Activated CD8-positive, alpha-beta memory T cell treated with anti-CD3 and anti-CD28 coated beads, Interleukin-2, amount 50 U/mL, for 24 hours (primary cell): ENCODE data around the gene PLXNB3.
"Not testable (repeated sequence)": the region's sequence is repeated elsewhere in the genome, so short reads cannot be mapped to it uniquely, and the experiment has no call there.

Experiments
- DNase-seq: peaks from one replicate; pipeline ENCODE4 v3.0.0-alpha.2; 2020; ENCODE audit errors: extremely low read depth

PLXNB3 gene

DNA sequence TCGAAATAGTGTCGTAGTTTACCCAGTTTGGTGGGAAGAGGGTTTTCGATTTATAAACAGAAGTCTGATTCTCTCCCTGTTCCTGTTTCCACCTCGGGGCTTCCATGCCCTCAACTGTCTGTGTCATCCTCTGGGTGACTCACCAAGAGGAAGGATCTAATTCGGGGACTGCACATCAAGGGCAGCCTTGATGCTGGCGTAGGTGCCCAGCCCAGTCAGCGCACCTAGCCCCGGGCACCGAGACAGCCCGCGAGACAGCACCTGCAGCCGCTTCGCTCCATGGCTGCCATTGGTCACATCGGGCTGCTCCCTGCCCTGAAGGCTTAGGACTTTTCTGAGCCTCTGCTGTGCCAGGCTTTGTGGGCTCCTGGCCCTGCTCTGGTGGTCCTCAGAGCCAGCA is 31.6 kb upstream of the PLXNB3 start:
- no peak for DNase-seq

DNA sequence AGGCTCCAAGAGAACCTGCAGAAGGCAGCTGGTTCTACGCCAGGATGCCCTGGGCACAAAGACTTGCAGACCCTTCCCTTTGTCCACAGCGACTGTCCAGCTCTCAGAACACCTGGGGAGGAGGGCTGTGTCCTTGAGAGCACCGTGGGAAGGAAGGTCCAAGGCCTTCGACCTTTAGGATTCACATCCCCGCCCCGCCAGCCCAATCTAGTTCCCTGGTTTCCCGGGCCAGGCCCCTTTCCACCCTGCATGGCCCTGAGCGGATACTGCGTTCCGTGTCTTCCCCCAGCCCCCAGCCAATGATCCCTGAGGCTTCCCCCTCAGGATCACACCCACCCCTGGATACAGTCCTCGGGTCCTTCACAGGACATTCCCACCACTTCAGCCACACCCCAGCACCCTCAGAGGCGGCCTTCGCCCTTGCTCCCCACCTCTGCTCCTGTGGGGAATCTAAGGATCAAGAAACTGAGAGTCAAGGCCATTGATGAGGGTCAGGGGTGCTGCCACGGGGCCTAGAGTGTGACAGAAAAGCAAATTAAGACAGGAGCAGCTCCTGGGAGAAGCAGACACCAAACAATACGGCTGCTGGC is 30.3 kb upstream of the PLXNB3 start:
- no peak for DNase-seq

DNA sequence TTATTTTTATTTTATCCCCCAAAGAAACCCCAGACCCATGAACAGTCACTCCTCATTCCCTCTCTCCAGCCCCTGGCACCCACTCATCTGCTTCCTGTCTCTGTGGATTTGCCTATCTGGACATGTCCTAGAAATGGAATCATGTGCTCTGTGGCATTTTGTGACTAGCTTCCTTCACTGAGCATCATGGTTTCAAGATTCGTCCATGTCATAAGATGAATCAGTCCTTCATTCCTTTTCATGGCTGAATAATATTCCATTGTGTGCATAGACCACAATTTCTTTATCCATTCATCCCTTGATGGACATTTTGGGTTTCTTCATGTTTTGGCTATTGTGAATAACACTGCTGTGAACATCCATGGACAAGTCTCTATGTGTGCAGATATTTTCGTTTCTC is 29.2 kb upstream of the PLXNB3 start:
- DNase-seq, result no peak

DNA sequence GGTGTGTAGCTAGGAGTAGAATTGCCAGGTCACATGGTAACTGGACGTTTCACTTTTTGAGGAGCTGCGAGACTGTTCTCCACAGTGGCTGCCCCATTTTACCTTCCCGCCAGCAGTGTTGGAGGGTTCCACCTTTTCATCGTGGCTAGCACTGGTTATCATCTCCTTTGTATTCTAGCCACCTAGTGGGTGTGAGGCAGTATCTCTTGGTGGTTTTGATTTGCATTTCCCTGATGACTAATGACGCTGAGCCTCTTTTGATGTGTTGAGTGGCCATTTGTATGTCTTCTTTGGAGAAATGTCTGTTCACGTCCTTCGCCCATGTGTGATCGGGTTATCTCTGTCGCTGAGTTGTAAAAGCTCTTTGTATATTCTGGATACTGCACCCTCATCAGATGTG is 28.8 kb upstream of the PLXNB3 start:
- no peak for DNase-seq

DNA sequence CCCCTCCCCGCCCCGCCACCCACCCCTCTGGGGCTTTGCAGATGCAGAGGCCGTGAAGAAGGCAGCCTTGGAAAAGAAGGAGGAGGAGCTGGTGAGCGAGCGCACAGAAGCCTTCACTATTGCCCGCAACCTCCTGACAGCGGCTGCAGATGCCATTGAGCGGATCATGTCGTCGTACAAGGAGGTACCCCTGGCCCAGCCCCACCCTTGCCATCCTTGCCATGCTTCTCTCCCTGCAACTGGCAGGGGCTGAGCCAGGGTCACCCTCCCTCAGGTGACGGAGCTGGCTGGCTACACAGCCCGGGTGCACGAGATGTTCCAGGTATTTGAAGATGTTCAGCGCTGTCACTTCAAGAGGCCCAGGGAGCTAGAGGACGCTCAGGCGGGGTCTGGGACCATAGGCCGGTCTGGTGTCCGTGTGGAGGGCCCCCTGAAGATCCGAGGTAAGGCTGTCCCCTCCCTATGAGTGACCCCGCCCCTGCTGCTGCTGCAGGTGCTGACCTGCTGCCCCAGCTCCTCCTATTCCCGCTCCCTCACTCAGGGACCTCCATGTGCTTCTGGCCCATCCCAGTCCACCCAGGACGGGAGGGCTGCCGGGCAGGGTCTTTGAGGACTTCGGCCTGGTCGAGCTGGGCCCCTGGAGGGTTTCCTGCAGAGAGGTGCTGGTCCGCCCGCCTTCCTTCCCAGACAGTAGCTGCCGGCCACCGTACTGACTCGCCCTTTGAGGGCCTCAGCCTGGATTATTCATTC is 27.8 kb upstream of the PLXNB3 start:
- DNase-seq, result no peak

DNA sequence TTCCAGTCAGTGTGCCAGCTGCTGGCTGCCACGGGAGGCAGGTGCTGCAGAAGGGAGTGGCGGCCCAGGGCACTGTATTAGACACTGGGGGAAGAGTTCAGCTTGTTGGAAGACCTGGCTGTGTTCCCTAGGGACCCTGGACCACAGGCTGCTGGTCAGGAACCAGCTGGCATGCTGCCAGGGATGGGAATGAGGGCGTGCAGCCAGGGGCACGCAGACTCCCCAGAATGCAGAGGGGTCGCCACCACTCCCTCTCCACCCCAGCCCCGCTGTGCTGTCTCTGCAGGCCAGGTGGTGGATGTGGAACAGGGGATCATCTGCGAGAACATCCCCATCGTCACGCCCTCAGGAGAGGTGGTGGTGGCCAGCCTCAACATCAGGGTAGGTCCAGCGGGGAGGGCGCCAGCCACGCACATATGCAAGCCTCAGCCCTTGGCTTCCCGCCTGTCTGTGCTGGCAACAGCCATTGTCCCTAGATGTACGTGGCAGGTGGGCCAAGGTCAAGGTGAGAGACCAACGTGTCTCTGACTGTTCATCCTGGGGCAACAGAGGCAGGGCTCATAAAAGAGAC is 27.1 kb upstream of the PLXNB3 start:
- DNase-seq, result no peak

DNA sequence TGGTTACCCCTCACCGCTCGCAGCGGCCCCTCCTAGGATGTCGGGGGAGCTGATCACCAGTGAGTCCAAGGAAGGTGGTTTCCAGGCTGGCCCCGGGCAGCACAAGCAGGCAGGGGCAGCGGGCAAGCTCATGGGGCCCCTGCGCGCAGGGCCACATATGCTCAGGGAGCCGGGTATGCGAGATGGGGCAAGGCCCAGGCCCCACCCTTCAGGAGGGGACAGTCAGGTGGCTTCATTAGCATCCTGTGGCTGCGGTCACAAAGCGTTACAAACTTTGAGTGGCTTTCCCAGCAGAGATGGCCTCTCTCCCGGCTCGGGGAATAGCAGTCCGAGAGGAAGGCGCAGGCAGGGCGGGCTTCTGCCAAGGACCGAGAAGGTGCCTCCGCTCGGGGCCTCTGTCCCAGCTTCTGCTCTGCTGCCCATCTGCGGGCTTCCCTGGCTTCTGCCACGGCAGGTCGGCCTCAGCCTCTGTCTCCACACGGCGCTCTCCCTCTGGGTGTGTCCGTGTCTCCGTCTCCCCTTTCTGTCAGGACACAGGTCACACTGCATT is 25.9 kb upstream of the PLXNB3 start:
- no peak for DNase-seq

DNA sequence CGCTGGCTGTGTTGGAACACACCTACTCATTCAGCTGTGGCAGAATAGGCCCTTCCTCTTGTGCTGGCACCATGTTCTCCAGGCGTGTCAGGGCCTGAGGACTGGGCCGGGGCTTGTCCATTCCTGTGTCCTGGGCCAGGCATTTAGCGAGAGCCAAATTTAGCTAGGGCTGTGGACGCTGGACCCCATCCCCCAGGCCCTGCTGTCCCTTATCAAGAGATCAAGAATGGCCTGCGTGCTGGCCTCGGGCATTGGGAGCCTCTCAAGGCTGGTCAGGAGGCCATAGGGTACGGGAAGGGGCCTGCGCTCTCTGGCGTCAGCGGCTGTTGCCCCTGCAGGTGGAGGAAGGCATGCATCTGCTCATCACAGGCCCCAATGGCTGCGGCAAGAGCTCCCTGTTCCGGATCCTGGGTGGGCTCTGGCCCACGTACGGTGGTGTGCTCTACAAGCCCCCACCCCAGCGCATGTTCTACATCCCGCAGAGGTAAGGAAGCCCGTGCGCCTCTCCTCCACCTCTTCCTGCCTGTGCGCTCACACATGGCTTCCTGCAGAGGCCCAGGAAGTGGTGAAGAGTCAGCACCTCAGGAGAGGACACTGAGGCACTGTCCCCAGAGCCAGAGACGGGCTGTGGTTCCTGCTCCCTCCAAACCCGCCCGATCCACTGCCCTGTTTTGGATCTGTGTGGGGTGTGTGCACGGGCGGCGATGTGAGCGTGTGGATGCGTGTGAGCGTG is 24.1 kb upstream of the PLXNB3 start:
- no peak for DNase-seq

DNA sequence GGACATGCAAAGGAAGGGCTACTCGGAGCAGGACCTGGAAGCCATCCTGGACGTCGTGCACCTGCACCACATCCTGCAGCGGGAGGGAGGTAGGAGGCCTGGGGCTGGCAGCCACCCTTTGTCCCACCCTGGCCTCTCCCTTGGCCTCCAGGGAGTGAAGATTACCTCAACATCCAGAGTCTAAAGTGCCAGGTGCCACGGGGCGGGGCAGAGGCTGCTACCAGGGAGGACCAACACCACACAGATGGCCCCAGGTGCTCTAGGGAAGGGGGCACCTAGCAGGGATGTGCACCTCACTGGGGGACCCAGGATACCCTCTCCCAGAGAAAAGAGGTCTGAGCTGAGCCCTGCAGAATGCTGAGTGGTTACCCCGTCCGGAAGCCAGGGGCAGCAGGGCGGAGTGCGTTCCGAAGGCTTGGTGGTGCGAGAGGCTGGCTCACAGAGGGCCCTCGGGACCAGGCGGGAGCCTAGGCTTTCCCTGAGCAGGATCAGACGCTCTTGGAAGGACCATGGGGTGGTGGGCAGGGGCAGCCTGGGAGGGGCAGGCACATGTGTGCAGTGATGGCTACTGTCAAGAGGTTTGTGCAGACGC is 23.3 kb upstream of the PLXNB3 start:
- DNase-seq, result no peak

DNA sequence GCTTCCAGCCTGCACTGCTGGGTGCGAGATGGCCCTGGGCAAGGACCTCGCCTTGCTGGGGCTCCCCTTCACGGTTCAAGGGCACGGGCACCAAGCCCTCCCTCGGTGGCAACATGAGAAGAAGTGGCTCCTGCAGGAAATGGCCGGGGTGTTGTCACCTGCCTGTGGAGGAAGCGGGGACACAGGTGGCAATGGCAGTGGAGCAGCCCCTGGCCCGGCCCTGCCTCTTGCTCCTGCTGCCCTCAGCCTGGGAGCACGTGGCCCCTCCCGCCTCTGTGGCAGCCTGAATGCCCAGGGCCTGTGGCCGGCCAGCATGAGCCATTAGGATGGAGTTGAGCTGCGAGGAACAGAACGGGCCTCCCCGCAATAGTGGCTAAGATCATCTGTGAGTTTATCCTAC is 22.6 kb upstream of the PLXNB3 start:
- no peak for DNase-seq

DNA sequence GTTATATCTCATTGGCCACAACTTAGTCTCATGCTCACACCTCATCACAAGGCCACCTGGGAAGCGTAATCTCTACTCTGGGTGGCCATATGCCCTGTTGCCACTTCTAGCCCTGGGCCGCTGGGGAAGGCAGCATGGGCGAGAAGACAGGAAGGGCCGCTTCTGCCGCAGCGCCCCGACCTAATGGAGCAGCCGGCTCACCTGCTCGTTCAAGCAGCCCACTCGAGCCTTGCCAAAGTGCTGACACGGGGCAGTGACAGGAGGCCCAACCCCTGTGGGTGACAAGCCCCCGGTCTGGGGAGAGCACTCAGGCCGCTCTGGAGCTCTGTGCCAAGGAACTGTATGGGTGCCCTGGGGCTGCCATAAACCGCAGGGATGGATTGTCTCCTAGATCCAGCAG is 21.9 kb upstream of the PLXNB3 start:
- not testable (repeated sequence) for DNase-seq

DNA sequence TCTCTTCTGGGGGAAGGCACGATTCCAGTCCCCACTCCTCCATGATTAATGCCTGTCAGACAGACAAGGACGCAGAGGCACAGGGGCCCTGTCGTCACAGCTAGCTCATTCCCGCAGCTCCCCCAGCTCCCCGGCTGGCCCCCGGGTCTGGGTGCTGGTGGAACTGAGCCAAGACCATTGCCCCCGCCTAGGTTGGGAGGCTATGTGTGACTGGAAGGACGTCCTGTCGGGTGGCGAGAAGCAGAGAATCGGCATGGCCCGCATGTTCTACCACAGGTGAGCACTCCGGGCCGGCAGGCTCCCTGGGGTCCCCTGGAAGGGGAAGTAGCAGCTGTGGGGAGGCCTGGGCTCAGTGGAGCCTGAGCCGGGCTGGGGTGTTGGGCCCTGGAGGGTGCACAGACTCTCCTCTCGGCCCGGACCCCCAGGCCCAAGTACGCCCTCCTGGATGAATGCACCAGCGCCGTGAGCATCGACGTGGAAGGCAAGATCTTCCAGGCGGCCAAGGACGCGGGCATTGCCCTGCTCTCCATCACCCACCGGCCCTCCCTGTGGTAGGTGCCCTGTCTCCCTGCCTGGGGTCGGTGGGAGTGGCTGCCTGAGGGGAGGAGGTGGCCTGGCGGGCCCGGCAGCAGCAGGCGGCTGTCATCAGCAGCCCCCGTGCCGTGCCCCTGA is 21.1 kb upstream of the PLXNB3 start:
- DNase-seq, result not testable (repeated sequence)

DNA sequence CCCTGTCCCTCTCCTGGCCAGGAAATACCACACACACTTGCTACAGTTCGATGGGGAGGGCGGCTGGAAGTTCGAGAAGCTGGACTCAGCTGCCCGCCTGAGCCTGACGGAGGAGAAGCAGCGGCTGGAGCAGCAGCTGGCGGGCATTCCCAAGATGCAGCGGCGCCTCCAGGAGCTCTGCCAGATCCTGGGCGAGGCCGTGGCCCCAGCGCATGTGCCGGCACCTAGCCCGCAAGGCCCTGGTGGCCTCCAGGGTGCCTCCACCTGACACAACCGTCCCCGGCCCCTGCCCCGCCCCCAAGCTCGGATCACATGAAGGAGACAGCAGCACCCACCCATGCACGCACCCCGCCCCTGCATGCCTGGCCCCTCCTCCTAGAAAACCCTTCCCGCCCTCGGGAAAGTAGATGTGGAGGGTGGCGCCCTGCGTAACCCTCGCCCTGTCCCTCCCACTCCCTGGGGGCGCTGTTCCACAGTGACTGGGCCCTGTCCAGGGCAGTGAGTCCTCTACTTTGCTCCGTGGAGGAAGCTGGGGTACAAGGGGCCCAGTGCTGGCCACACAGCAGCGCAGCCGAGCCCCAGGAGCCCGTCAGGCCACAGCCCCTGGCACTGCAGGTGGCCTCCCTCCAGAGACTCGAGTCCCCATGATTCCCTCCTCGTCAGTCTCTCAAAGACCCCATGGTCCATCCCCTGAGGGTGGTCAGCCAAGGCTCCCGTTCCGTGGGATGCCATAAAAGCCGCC is 20.4 kb upstream of the PLXNB3 start:
- DNase-seq, result not testable (repeated sequence)

DNA sequence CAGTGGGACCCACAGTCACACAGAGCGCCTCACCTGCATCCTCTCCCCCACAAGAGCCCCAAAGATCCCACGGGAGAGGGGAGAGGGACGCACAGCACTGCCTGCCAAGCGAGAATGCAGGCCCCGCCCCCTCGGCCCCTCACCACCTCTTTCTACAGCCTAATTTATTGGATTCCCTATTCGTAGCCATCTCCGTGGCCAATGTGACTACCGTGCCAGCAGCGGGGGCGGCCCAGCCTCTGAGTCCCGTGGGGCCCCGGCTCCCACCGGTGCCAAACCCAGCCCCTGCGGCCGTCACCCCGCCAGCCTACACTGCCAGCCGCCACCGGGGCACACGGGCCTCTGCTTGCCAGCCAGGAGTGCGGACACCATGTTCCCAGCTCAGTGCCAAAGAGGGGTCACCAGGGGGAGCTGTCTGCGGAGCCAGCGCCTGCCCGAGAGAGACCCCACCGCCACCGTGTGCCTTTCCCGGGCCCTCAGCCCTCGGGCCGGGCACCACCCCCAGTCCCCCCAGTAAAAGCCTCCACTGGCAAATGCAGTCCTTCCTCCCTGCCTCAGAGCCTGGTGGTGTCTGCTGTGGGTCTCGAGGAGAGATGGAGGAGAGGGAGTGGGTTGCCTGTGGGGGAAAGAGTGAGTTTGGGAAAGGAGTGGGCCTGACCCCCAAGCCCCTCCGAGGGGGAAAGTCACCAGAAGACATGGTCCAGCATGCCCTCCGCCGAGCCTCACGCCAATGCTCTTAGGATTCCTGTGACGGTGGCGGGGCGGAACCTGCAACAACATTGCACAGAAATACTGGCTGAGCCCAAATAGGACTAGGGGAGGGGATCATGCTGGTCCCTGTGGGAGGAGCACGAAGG is 19.6 kb upstream of the PLXNB3 start:
- DNase-seq, result no peak

DNA sequence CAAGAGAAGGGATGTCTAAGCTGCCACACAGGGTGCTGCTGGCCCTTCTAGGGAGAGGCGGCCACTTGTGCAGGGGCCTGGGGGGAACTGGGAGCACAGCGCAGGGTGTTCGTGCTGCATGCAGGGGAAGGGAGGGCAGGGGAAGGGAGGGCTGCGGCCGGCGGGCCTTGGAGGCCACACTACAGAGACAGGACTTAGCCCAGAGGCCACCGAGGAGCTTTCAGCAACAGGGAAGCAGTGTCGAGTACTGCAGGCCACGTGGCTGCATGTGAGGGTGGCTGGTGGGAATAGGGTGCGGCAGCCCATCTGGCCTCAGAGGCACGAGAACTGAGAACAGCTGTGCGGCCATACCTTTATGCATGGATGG is 19.0 kb upstream of the PLXNB3 start:
- not testable (repeated sequence) for DNase-seq

DNA sequence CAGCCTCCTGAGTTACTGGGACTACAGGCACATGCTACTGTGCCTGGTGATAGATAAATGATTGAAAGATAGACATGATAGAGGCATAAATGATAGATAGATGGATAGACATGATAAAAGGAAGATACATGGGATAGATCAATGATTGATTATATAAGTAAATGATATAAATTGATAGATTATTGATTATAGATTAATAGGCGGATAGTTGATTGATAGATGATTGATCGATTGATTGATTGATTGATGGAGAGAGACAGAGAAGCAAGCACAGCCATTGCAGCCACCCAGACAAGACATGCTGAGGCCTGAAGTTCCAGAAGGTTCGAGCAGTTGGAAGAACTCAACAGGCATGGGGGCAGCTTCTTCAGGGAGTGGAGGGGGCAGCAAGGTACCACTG is 17.7 kb upstream of the PLXNB3 start:
- no peak for DNase-seq

DNA sequence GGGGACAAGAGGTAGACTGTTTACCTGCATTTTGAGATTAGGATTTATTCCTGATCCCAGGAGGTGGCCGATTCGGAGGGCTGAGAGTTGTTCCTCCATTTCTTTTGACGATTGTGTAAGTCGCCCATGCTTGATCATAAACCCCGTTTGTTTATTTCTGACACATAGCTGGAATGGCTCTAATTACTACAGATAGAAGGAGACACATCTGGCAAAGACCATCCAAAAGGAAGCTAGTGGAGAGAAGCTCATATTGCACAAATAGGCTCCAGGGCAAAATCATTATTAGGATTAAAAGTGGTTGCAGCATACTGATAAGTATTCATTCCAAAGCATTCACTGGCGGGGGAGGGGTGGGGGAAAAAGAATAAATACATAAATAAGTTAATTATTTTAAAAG is 17.1 kb upstream of the PLXNB3 start:
- not testable (repeated sequence) for DNase-seq

DNA sequence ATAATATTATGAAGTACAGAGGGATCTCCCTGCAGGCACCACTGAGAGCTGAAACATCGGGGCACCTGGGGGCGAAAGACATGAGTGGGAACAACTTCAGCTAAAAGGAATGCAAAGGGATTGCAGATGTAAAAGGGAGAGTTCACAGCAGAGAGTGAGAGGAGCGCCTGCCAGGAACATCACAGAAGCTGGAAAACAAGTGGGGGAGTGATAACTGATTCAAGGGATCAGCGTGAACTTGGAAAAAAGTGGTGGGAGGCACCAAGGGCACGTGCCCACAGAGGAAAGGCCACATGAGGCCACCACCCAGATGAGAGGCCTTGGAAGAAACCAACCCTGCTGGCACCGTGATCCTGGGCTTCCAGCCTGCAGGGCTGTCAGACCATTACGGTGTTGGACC is 15.0 kb upstream of the PLXNB3 start:
- not testable (repeated sequence) for DNase-seq

DNA sequence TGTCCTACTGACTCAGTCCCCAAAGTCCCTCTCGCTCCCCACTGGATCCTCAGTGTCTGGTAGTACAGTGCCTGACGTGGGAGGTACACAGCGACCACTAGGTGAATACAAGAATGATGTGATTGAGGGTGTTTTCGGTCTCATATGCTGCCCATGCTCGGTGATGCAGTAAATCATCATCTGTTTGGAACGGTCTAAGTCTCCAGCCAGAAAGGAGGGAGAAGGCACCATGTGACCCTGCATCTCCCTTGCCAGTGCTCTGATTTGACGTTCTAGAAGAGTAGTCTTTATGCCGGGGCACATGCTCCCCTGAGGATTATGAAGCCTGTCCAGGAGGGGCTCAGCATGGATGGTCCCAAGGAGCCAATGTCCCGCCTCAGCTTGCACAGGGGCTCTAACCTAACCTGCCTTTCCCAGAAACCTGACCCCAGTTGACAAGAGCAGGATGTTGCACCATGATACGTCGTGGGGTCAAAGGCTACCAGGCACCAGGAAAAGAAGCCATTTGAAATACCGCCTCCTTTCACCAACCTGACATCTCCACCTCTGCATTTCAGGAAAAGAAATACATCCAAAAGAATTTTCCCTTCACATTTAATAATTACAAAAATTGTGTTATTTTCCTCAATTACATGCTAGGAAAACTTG is 13.8 kb upstream of the PLXNB3 start:
- DNase-seq, result no peak
